Stimulated activated CD4-positive, alpha-beta T cell treated with anti-CD3 and anti-CD28 coated beads, Interleukin-2, amount 100 ng/mL, for 24 hours (primary cell): Measurements from ENCODE around the gene CRTC2.

Experiments used
- DNase-seq, 2 donors: peaks; one replicate each; pipeline ENCODE4 v3.0.0-alpha.2; 2020

Gene CRTC2

GRCh38 chr1:153973525-153973924, 15.1 kb upstream of the CRTC2 start:
- no peak for DNase-seq

- no peak for DNase-seq
Measured at GRCh38 chr1:153973071-153973470, 14.7 kb upstream of the CRTC2 start.

DNA sequence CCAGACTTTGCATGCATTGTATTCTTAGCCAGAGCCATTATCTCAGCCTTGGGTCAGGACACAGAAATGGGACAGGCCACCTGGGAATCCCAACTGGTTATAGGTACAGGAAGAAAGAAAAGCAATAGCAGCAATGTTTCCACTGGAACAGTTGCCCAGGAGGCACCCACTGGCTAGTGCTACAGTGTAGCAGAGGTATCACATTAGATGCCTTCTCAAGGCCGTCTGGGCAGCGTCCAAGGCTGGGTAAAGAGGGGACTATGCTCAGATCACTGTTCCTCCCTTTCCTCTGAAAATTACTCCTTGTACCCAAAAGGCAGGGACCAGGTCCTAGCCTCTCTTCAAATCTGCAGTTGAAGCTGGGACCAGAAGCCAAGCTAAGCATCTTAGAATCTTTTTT, 11.9 kb upstream of the CRTC2 start:
- no peak for DNase-seq

DNA sequence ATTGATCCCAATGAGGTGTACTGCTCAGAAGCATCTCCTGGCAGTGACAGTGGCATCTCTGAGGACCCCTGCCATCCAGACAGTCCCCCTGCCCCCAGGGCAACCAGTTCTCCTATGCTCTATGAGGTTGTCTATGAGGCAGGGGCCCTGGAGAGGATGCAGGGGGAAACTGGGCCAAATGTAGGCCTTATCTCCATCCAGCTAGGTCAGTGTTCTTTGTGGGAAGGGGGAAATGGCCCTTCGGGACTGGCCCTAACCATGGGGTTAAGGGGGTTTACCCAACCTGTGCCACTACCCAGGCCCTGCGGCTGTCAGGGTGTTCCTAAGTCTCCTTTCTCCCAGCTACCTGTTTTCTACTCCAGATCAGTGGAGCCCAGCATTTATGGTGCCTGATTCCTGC, 10.6 kb upstream of the CRTC2 start:
- DNase-seq = no peak

- DNase-seq = no peak
Measured at GRCh38 chr1:153968408-153968807, 10.0 kb upstream of the CRTC2 start.

GRCh38 chr1:153968000-153968363, 9.6 kb upstream of the CRTC2 start:
- no peak for DNase-seq

GRCh38 chr1:153967107-153967999, 8.9 kb upstream of the CRTC2 start, which contains the start of gene CREB3L4:
Gene CREB3L4 (plus strand): TSS chr1:153967902. CDS start chr1:153968526, 624 bp downstream.
- DNase-seq = peak; percentile 82 to 84

GRCh38 chr1:153963850-153964331, 5.5 kb upstream of the CRTC2 start:
- no peak for DNase-seq

DNA sequence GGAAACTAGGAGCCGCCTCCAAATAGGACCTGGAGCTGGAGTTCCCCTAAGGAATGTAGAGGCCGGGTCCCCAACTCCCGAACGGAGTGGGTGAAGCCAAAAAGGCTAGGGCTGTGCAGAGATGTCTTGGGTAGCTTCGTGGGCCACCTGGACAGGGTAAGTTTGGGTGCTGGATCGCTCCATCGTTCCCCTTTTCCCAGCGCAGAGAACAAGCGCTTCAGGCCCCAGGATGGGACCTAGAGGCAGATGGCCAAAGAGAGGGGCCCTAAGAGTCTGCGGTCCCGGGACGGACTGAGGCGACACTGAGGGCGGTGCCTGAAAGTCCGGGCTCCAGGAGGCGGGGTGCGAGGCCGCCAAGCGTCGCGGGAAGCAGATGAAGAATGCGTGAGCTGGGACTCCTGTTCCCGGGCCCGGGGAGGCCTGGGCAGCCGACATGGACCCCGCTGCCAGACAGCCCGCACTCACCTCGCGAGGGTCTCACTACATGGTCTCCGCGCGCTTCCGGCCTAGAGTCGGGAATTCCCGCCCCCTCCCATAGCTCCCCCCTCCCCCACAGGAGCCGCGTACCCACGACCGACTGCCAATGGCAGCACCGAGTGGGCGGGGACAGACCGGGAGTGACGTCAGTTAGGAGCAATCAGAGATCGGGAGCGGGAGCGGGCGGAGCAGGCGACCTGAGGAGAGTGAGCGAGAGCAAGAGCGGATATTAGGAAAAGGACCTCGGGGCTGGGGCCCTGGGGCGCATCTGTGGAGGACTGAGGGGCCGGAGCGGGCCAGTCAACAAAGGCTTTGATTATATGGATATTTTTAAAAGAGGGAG, 4.8 kb upstream of the CRTC2 start, which contains the start of gene SLC39A1:
SLC39A1 (minus strand) TSS at position 508 of the 820 bp plus-strand sequence. CDS start 822 bp downstream, outside the sequence.
- peak; percentile 97 to 98 for DNase-seq

DNA sequence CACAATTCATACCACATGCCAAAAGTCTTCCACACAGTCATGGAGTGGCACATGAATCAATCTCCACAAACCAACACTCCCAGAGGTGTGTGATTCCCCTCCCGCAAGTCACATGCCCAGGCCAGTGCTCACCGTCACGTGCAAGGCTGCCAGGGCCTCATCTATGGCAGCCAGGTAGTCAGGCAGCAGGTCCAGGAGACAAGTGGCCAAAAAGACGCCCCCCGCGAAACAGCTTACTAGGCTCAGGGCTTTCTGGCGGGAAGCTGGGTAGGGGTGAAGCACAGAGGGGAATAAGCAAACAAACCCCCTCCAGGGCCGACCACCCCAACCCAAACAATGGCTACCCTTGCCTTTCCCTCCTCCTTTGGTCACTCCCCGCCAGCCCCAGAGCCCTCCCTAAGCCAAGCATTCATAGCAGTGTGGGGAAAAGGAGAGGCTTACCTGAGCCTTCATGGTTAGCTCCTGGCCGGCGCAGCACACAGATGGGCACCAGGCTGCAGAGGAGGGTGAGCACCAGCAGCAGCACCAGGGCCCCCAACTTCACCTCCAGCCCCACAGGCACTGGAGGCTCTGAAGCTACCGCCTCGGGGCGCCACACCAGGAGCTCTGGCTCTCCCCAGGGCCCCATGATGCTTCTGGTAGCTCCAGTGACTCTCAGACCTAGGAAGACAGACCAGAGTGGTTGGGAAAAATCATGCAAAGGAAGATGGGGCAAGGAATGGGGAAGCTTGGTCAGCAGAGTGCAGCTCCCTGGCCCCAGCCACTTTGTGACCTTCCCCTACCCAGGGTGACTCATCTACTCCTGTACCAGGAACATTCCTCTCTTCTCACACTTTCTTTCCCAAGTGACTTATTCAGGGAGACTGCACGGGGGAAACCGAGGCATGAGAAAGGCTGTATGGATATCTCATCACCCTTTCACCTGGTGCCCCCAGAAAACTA, 3.9 kb upstream of the CRTC2 start:
- no peak for DNase-seq

- no peak for DNase-seq
Measured at GRCh38 chr1:153961421-153961820, 3.0 kb upstream of the CRTC2 start.

GRCh38 chr1:153960206-153960605, 1.8 kb upstream of the CRTC2 start:
- DNase-seq = no peak

- DNase-seq = no peak
Measured at GRCh38 chr1:153959454-153959853, 1.0 kb upstream of the CRTC2 start.

- DNase-seq = no peak
Measured at GRCh38 chr1:153958961-153959260, 499 bp upstream of the CRTC2 start.

- DNase-seq = peak; percentile 45 to 48
Measured at GRCh38 chr1:153957744-153958110, 685 bp downstream of the CRTC2 start.

DNA sequence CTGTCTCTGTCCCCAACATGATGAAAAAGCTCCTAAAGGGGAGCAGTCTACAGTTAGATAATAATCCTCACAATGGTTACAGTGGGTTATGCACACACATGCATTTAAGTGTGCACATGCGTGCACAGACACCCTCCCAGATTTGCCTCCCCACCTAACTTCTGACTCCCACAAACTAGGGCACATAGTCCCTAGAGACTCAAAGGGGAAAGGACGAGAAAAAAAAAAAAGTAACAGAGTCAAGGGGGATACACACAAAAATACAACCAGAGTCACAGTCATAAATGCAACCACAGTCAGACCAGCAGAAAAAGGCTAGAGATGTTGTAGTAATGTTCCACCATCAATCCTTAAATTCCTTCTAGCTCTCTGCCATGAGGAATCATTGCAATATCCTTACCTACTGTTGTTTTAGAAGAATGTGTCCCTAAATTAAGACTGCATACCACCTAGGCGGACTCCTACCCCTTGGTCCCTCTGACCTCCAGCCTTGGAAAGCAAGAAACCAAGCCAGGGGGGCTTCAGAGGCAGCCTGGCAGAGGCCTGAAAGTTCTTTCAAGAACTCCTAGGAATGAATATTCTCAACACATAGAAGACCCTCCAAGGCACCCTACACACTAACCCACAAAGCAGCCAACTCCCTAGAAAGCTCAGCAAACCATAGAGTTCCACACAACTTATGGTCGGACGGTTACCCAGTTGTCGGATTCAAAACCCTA, 1.3 kb downstream of the CRTC2 start:
- DNase-seq = no peak

GRCh38 chr1:153954826-153955225, 3.6 kb downstream of the CRTC2 start:
- no peak for DNase-seq

- DNase-seq = no peak
Measured at GRCh38 chr1:153953859-153954365, 4.5 kb downstream of the CRTC2 start.

GRCh38 chr1:153951801-153952200, 6.6 kb downstream of the CRTC2 start:
- no peak for DNase-seq

GRCh38 chr1:153951183-153951582, 7.2 kb downstream of the CRTC2 start:
- no peak for DNase-seq

GRCh38 chr1:153946622-153947241, 11.7 kb downstream of the CRTC2 start, which contains the start of gene DENND4B:
Gene DENND4B (minus strand): TSS chr1:153946718. CDS start chr1:153944374, 2,344 bp downstream.
- DNase-seq = peak; percentile 79 to 81
